DND-41 (cell line): ENCODE results near the gene SLC3A2.
"Not testable (repeated sequence)": the region's sequence is repeated elsewhere in the genome, so short reads cannot be mapped to it uniquely, and the experiment has no call there.

Experiments used
- ATAC-seq: fragments of 200-7000 bp; cut with Tn5 transposase; 3 replicates; pipeline ENCODE4 v1.9.1; 2021; ENCODE audit warnings: low read depth; ENCODE audit not compliant: insufficient read depth
- DNase-seq: peaks from one replicate; pipeline ENCODE4 v3.0.0-alpha.2; 2020
- H2AFZ ChIP-seq: 2 replicates; pipeline ENCODE4 v1.6.0; 2012; ENCODE audit warnings: low read depth, low read length
- H3K27ac ChIP-seq: 2 replicates; pipeline ENCODE4 v1.5.1; 2012; ENCODE audit warnings: low read length, inconsistent platforms
- H3K27me3 ChIP-seq: fragments of 200-600 bp; sonication (generic); 2 replicates; pipeline ENCODE4 v1.6.0; 2012; ENCODE audit warnings: low read length, mild to moderate bottlenecking, inconsistent platforms; ENCODE audit not compliant: insufficient read depth, poor library complexity
- H3K36me3 ChIP-seq: 2 replicates; pipeline ENCODE4 v1.5.1; 2012; ENCODE audit warnings: low read length, inconsistent platforms; ENCODE audit not compliant: insufficient read depth
- H3K4me1 ChIP-seq: 2 replicates; pipeline ENCODE4 v1.5.1; 2012; ENCODE audit warnings: mild to moderate bottlenecking, low read length; ENCODE audit not compliant: insufficient read depth
- H3K4me2 ChIP-seq: 2 replicates; pipeline ENCODE4 v1.6.0; 2012; ENCODE audit warnings: mild to moderate bottlenecking, moderate library complexity, low read length, inconsistent platforms; ENCODE audit not compliant: insufficient read depth
- H3K4me3 ChIP-seq, 2 experiments: fragments of 200-600 bp in 1 of 2; shearing (Covaris generic) in 1 of 2; 2 replicates each; pipeline ENCODE4 v1.5.1; 2012 to 2016; ENCODE audit warnings: inconsistent platforms in 2 of 2, low read length in 2 of 2, mild to moderate bottlenecking in 2 of 2, low read depth in 1 of 2, moderate library complexity in 1 of 2
- H3K79me2 ChIP-seq: 2 replicates; pipeline ENCODE4 v1.6.0; 2012; ENCODE audit warnings: low read length, inconsistent platforms; ENCODE audit not compliant: insufficient read depth
- H3K9ac ChIP-seq: 2 replicates; pipeline ENCODE4 v1.6.0; 2012; ENCODE audit warnings: low read depth, mild to moderate bottlenecking, inconsistent platforms, low read length, moderate library complexity
- H3K9me3 ChIP-seq: 2 replicates; pipeline ENCODE4 v1.5.1; 2012; ENCODE audit warnings: low read length, moderate library complexity, mild to moderate bottlenecking, inconsistent platforms; ENCODE audit not compliant: insufficient read depth, severe bottlenecking
- H4K20me1 ChIP-seq: 2 replicates; pipeline ENCODE4 v1.6.0; 2012; ENCODE audit warnings: low read length; ENCODE audit not compliant: insufficient read depth
- EZH2 ChIP-seq: IDR thresholded peaks from 3 replicates; pipeline ENCODE4 v1.6.1; 2012; ENCODE audit warnings: borderline replicate concordance, low read depth, mild to moderate bottlenecking, moderate library complexity, low read length, inconsistent platforms; ENCODE audit not compliant: severe bottlenecking
- TF ChIP-seq, protein P1 (sequence below): IDR thresholded peaks from 2 replicates; pipeline ENCODE4 v1.5.1; 2012; ENCODE audit warnings: borderline replicate concordance, low read length, moderate library complexity, mild to moderate bottlenecking; ENCODE audit not compliant: poor library complexity, severe bottlenecking; ENCODE audit errors: extremely low read depth

The SLC3A2 gene

DNA sequence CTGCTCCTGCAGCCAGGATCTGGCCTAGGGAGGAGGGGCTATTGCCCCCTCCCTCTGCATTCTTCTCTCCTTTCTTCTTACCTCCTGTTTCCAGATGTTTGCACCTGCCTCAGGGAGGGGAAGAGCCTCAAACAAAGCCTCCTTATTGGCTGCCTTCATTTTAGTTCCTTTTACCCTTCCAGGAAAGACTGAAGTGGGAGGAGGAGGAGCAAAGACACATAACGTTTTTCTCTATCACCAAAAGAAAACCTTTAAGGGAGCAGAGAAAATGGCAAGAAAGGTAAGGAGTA lies 53.7 kb downstream of the SLC3A2 start:
- Histone ChIP-seq H3K4me2 (no peak overlapping the region), H3K36me3 (no peaks in the 10 kb centered on the region), H3K27ac (no peak overlapping the region), H3K4me1 (no peaks in the 10 kb centered on the region), H3K79me2 (no peaks in the 10 kb centered on the region), H4K20me1 (no peaks in the 10 kb centered on the region), H3K9me3 (no peaks in the 10 kb centered on the region), H3K27me3 (no peaks in the 10 kb centered on the region), H3K9ac (no peak overlapping the region), H2AFZ (no peak overlapping the region), H3K4me3 (no peak overlapping the region)
- TF ChIP-seq, protein P1, sequence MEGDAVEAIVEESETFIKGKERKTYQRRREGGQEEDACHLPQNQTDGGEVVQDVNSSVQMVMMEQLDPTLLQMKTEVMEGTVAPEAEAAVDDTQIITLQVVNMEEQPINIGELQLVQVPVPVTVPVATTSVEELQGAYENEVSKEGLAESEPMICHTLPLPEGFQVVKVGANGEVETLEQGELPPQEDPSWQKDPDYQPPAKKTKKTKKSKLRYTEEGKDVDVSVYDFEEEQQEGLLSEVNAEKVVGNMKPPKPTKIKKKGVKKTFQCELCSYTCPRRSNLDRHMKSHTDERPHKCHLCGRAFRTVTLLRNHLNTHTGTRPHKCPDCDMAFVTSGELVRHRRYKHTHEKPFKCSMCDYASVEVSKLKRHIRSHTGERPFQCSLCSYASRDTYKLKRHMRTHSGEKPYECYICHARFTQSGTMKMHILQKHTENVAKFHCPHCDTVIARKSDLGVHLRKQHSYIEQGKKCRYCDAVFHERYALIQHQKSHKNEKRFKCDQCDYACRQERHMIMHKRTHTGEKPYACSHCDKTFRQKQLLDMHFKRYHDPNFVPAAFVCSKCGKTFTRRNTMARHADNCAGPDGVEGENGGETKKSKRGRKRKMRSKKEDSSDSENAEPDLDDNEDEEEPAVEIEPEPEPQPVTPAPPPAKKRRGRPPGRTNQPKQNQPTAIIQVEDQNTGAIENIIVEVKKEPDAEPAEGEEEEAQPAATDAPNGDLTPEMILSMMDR, result no peak
- no peak for TF ChIP-seq EZH2
- ATAC-seq, result no peak
- no peak for DNase-seq

GRCh38 chr11:62937528-62937927 lies 56.8 kb downstream of the SLC3A2 start:
- not testable (repeated sequence) for H3K27ac ChIP-seq, H3K4me1 ChIP-seq, ATAC-seq, H3K79me2 ChIP-seq, H3K9me3 ChIP-seq, H4K20me1 ChIP-seq, DNase-seq, H2AFZ ChIP-seq, H3K9ac ChIP-seq, H3K4me2 ChIP-seq, H3K27me3 ChIP-seq, H3K4me3 ChIP-seq, H3K36me3 ChIP-seq
